Thoracic aorta (tissue), 2 donors: ENCODE data around the gene PWWP2A. TPM values are rescaled to one million over a fixed set of nuclear protein-coding genes. Genes with fewer than 3 reads are reported as not detected.
A peak's percentile ranks its signal among the peaks of the same experiment; 100 is the strongest.

ENCODE experiments used
- ATAC-seq: fragments of 150-250 bp; one replicate; pipeline ENCODE4 v1.8.0; 2017; ENCODE audit warnings: low read depth; ENCODE audit not compliant: insufficient number of reproducible peaks, low FRiP score
- DNase-seq: peaks from one replicate; pipeline ENCODE4 v3.0.0-alpha.2; 2020; ENCODE audit warnings: low spot score
- H3K27ac ChIP-seq, 2 donors: fragments of 200-600 bp; sonication (generic); 1 replicate in 1 of 2; 2 replicates in 1 of 2; pipeline ENCODE4 v1.5.1; 2016; ENCODE audit warnings: mild to moderate bottlenecking in 2 of 2, moderate library complexity in 2 of 2
- H3K27me3 ChIP-seq: fragments of 200-600 bp; sonication (generic); replicated peaks from 2 replicates; pipeline ENCODE4 v1.6.0; 2016; ENCODE audit warnings: mild to moderate bottlenecking; ENCODE audit not compliant: insufficient read depth
- H3K36me3 ChIP-seq: fragments of 200-600 bp; sonication (generic); one replicate; pipeline ENCODE4 v1.5.1; 2016
- H3K4me1 ChIP-seq, 2 donors: fragments of 200-600 bp; sonication (generic); 1 replicate in 1 of 2; 2 replicates in 1 of 2; pipeline versions ENCODE4 v1.5.1 to v1.6.0; 2016; ENCODE audit warnings: low read depth in 2 of 2, mild to moderate bottlenecking in 1 of 2; ENCODE audit not compliant: control insufficient read depth in 1 of 2
- H3K4me3 ChIP-seq: fragments of 200-600 bp; sonication (generic); 2 replicates; pipeline ENCODE4 v1.5.1; 2016; ENCODE audit warnings: mild to moderate bottlenecking
- H3K9me3 ChIP-seq: fragments of 200-600 bp; sonication (generic); 2 replicates; pipeline ENCODE4 v1.5.1; 2016
- CTCF ChIP-seq: fragments of 200-600 bp; sonication (generic); IDR thresholded peaks from one replicate; pipeline ENCODE4 v1.5.1; 2019; ENCODE audit warnings: antibody characterized with exemption
- total RNA-seq, 2 donors: library from RNA; depleted of rRNA; stranded (reverse); fragments of >200 nt; gene quantifications; one replicate each; pipeline versions ENCODE4 v1.1.0 to v1.2.3, GENCODE V29; 2016

The PWWP2A gene
- total RNA-seq, 2 donors from 2014 or later, result 41.7 to 46.2 TPM

GRCh38 chr5:160129841-160130240 is 10.6 kb upstream of the PWWP2A start:
- no peak overlapping the region for H3K4me3 ChIP-seq
- no peaks in the 10 kb centered on the region for H3K27me3 ChIP-seq
- TF ChIP-seq CTCF, result no peak

GRCh38 chr5:160128632-160129031 is 9.4 kb upstream of the PWWP2A start:
- no peak for TF ChIP-seq CTCF
- H3K9me3 ChIP-seq, result no peaks in the 10 kb centered on the region
- no peaks in the 10 kb centered on the region for H3K27me3 ChIP-seq
- no peak overlapping the region for H3K4me3 ChIP-seq
- DNase-seq, result no peak
- H3K36me3 ChIP-seq, result no peaks in the 10 kb centered on the region
- H3K27ac ChIP-seq, result no peak overlapping the region
- ATAC-seq, result no peak
- peaks cover 5 to 16% of the 10 kb centered on the region in 2 donors for H3K4me1 ChIP-seq

More at GRCh38 chr5:160129841-160130240, 10.6 kb upstream of the PWWP2A start:
- H3K4me1 ChIP-seq, result peaks cover 5 to 16% of the 10 kb centered on the region in 2 donors
- no peak overlapping the region for H3K27ac ChIP-seq
- no peaks in the 10 kb centered on the region for H3K36me3 ChIP-seq
- DNase-seq, result no peak
- no peak for ATAC-seq
- no peaks in the 10 kb centered on the region for H3K9me3 ChIP-seq

GRCh38 chr5:160119905-160120266 is 636 bp upstream of the PWWP2A start:
- H3K36me3 ChIP-seq, result peaks cover 3% of the 10 kb centered on the region
- no peak overlapping the region for H3K4me3 ChIP-seq
- ATAC-seq, result no peak
- no peaks in the 10 kb centered on the region for H3K27me3 ChIP-seq
- no peaks in the 10 kb centered on the region for H3K9me3 ChIP-seq
- H3K27ac ChIP-seq, result no peak overlapping the region
- peak; percentile 51 for TF ChIP-seq CTCF
- peaks cover 11 to 21% of the 10 kb centered on the region in 2 donors for H3K4me1 ChIP-seq
- no peak for DNase-seq

- ATAC-seq (peak; percentile 6), DNase-seq (peak; percentile 5)
- peaks cover 8% of the 10 kb centered on the region for H3K36me3 ChIP-seq
- H3K27ac ChIP-seq, result peak overlapping the region; percentile 92 to 94
- H3K9me3 ChIP-seq, result no peaks in the 10 kb centered on the region
- H3K4me3 ChIP-seq, result peak overlapping the region; percentile 77
- H3K27me3 ChIP-seq, result no peaks in the 10 kb centered on the region
- H3K4me1 ChIP-seq, result peaks cover 11 to 21% of the 10 kb centered on the region in 2 donors
- TF ChIP-seq CTCF, result no peak
Observed at GRCh38 chr5:160118349-160119141, 705 bp downstream of the PWWP2A start.

GRCh38 chr5:160116991-160117390 is 2.3 kb downstream of the PWWP2A start:
- no peak for TF ChIP-seq CTCF
- Histone ChIP-seq H3K27me3 (no peaks in the 10 kb centered on the region), H3K9me3 (no peaks in the 10 kb centered on the region), H3K4me3 (no peak overlapping the region), H3K4me1 (peaks cover 11 to 25% of the 10 kb centered on the region in 2 donors), H3K27ac (no peak overlapping the region), H3K36me3 (peaks cover 8% of the 10 kb centered on the region)
- DNase-seq (no peak), ATAC-seq (no peak)
